Osteoblast (primary cell): Measurements from ENCODE around the gene ADAMTSL2. TPM values are rescaled to one million over a fixed set of nuclear protein-coding genes. Genes with fewer than 3 reads are reported as not detected.
A peak's percentile ranks its signal among the peaks of the same experiment; 100 is the strongest.

Experiments used
- DNase-seq: peaks from one replicate; pipeline ENCODE4 v3.0.0; 2011; ENCODE audit warnings: low spot score, mixed read lengths; ENCODE audit not compliant: insufficient read length; ENCODE audit errors: missing footprints
- H2AFZ ChIP-seq: 2 replicates; pipeline ENCODE4 v1.6.0; 2011; ENCODE audit warnings: mild to moderate bottlenecking, low read length
- H3K27ac ChIP-seq: 2 replicates; pipeline ENCODE4 v1.5.1; 2011; ENCODE audit warnings: mild to moderate bottlenecking, low read depth, low read length, moderate library complexity
- H3K27me3 ChIP-seq: 2 replicates; pipeline ENCODE4 v1.6.0; 2012; ENCODE audit warnings: mild to moderate bottlenecking, control low read depth, inconsistent platforms, low read length, moderate library complexity; ENCODE audit not compliant: insufficient read depth
- H3K36me3 ChIP-seq: 2 replicates; pipeline ENCODE4 v1.5.1; 2011; ENCODE audit warnings: mild to moderate bottlenecking, low read length, control low read depth, moderate library complexity; ENCODE audit not compliant: insufficient read depth
- H3K4me1 ChIP-seq: 2 replicates; pipeline ENCODE4 v1.5.1; 2011; ENCODE audit warnings: mild to moderate bottlenecking, low read length, control low read depth, moderate library complexity; ENCODE audit not compliant: insufficient read depth
- H3K4me2 ChIP-seq: 2 replicates; pipeline ENCODE4 v1.6.0; 2011; ENCODE audit warnings: mild to moderate bottlenecking, low read length; ENCODE audit not compliant: insufficient read depth
- H3K4me3 ChIP-seq: fragments of 200-600 bp; sonication (generic); 3 replicates; pipeline ENCODE4 v1.5.1; 2012; ENCODE audit warnings: mild to moderate bottlenecking, low read length, inconsistent platforms; ENCODE audit not compliant: insufficient read depth
- H3K79me2 ChIP-seq: 2 replicates; pipeline ENCODE4 v1.6.0; 2012; ENCODE audit warnings: mild to moderate bottlenecking, low read length, control low read depth, inconsistent platforms; ENCODE audit not compliant: insufficient read depth
- H3K9me3 ChIP-seq: 2 replicates; pipeline ENCODE4 v1.5.1; 2011; ENCODE audit warnings: low read depth, low read length, control low read depth
- H4K20me1 ChIP-seq: 2 replicates; pipeline ENCODE4 v1.6.0; 2012; ENCODE audit warnings: mild to moderate bottlenecking, low read length, control low read depth; ENCODE audit not compliant: insufficient read depth
- CTCF ChIP-seq: IDR thresholded peaks from 2 replicates; pipeline ENCODE4 v1.5.1; 2011; ENCODE audit warnings: mild to moderate bottlenecking, low read depth, low read length, moderate library complexity; ENCODE audit errors: extremely low read depth
- total RNA-seq: library from RNA; depleted of rRNA; stranded (reverse); fragments of >200 nt; gene quantifications from 2 replicates; pipeline ENCODE4 v1.2.3, GENCODE V29; 2012

Gene ADAMTSL2
- total RNA-seq, 1 donor: under 0.01 TPM

- DNase-seq: no peak
- H3K27me3 ChIP-seq: peaks cover 25% of the 10 kb centered on the region
These were observed 647 bp upstream of the ADAMTSL2 start for GRCh38 chr9:133533857-133534256.

GRCh38 chr9:133535306-133535877 is 888 bp downstream of the ADAMTSL2 start:
- Histone ChIP-seq H3K9me3 (no peaks in the 10 kb centered on the region), H4K20me1 (no peaks in the 10 kb centered on the region), H3K27ac (no peak overlapping the region), H2AFZ (no peak overlapping the region), H3K4me2 (no peak overlapping the region), H3K36me3 (no peaks in the 10 kb centered on the region), H3K79me2 (no peaks in the 10 kb centered on the region), H3K27me3 (peaks cover 10% of the 10 kb centered on the region), H3K4me3 (no peak overlapping the region), H3K4me1 (peaks cover 8% of the 10 kb centered on the region)
- no peak for TF ChIP-seq CTCF
- DNase-seq: no peak

More at GRCh38 chr9:133533857-133534256, 647 bp upstream of the ADAMTSL2 start:
- Histone ChIP-seq H4K20me1 (no peaks in the 10 kb centered on the region), H3K4me3 (no peak overlapping the region), H2AFZ (peak overlapping the region; percentile 51), H3K27ac (no peak overlapping the region), H3K9me3 (no peaks in the 10 kb centered on the region), H3K4me2 (peak overlapping the region; percentile 55), H3K4me1 (peaks cover 8% of the 10 kb centered on the region), H3K79me2 (no peaks in the 10 kb centered on the region), H3K36me3 (no peaks in the 10 kb centered on the region)
- no peak for TF ChIP-seq CTCF

GRCh38 chr9:133536080-133536479 is 1.6 kb downstream of the ADAMTSL2 start:
- no peaks in the 10 kb centered on the region for H3K36me3 ChIP-seq
- H4K20me1 ChIP-seq: no peaks in the 10 kb centered on the region
- H3K79me2 ChIP-seq: no peaks in the 10 kb centered on the region
- no peak overlapping the region for H3K4me2 ChIP-seq
- TF ChIP-seq CTCF: no peak
- peaks cover 4% of the 10 kb centered on the region for H3K27me3 ChIP-seq
- no peak overlapping the region for H3K4me3 ChIP-seq
- no peak overlapping the region for H2AFZ ChIP-seq
- H3K9me3 ChIP-seq: no peaks in the 10 kb centered on the region
- H3K4me1 ChIP-seq: peaks cover 8% of the 10 kb centered on the region
- H3K27ac ChIP-seq: no peak overlapping the region
- DNase-seq: no peak

GRCh38 chr9:133536536-133536935 is 2.0 kb downstream of the ADAMTSL2 start:
- H3K9me3 ChIP-seq: no peaks in the 10 kb centered on the region
- peaks cover 4% of the 10 kb centered on the region for H3K27me3 ChIP-seq
- no peak for DNase-seq
- no peak overlapping the region for H3K27ac ChIP-seq
- TF ChIP-seq CTCF: no peak
- no peak overlapping the region for H3K4me2 ChIP-seq
- H3K79me2 ChIP-seq: no peaks in the 10 kb centered on the region
- H3K4me1 ChIP-seq: peaks cover 8% of the 10 kb centered on the region
- H3K36me3 ChIP-seq: no peaks in the 10 kb centered on the region
- H2AFZ ChIP-seq: no peak overlapping the region
- no peaks in the 10 kb centered on the region for H4K20me1 ChIP-seq
- no peak overlapping the region for H3K4me3 ChIP-seq
